ENCODE data around the gene CPNE8. TPM values are rescaled to one million over a fixed set of nuclear protein-coding genes. Genes with fewer than 3 reads are reported as not detected.

Gene CPNE8
- total RNA-seq, 2 donors from 2014 or later, result 3.5 to 5.3 TPM

DNA sequence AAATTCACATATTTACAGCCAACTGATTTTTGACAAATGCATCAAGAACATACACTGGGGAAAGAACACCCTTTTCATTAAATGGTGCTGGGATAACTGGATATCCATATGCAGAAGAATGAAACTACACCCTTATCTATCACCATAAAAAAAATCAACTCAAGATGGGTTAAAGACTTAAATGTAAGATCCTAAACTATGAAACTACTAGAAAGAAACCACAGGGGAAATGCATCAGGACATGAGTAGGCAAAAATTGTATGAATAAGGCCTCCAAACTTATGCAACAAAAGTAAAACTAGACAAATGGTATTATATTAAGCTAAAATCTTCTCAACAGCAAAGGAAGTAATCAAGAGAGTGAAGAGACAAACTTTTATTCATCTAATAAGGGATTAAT lies 242.6 kb downstream of the CPNE8 start:
- intact Hi-C loops (cut with DNase I), result no loop called here

GRCh38 chr12:38653650-38654049 lies 251.7 kb downstream of the CPNE8 start:
- no peaks in the 10 kb centered on the region for H3K9me3 ChIP-seq
- no peak for TF ChIP-seq CTCF (IDR thresholded peaks at IDR 0.05)
- TF ChIP-seq POLR2AphosphoS5 (IDR thresholded peaks at IDR 0.05), result no peak
- no peak for TF ChIP-seq POLR2A (IDR thresholded peaks at IDR 0.05)
- WGBS, result 85% methylated on average over 2 of the region's 2 CpGs
- DNase-seq (ENCODE audit: low spot score), result no peak
- no peaks in the 10 kb centered on the region for H3K4me1 ChIP-seq (replicated peaks)
- no peaks in the 10 kb centered on the region for H3K27me3 ChIP-seq (replicated peaks; ENCODE audit: insufficient read depth)
- intact Hi-C loops (cut with DNase I), result no loop called here
- no peaks in the 10 kb centered on the region for H3K36me3 ChIP-seq
- no peak overlapping the region for H3K27ac ChIP-seq
- H3K4me3 ChIP-seq, result no peak overlapping the region

More for the DNA sequence above, 242.6 kb downstream of the CPNE8 start:
- H3K4me1 ChIP-seq (replicated peaks), result no peaks in the 10 kb centered on the region
- H3K36me3 ChIP-seq, result no peaks in the 10 kb centered on the region
- no peak overlapping the region for H3K27ac ChIP-seq
- DNase-seq (ENCODE audit: low spot score), result no peak
- H3K27me3 ChIP-seq (replicated peaks; ENCODE audit: insufficient read depth), result no peaks in the 10 kb centered on the region
- no peaks in the 10 kb centered on the region for H3K9me3 ChIP-seq
- no peak overlapping the region for H3K4me3 ChIP-seq
- TF ChIP-seq CTCF (IDR thresholded peaks at IDR 0.05) (no peak), POLR2A (IDR thresholded peaks at IDR 0.05) (no peak), POLR2AphosphoS5 (IDR thresholded peaks at IDR 0.05) (no peak)

DNA sequence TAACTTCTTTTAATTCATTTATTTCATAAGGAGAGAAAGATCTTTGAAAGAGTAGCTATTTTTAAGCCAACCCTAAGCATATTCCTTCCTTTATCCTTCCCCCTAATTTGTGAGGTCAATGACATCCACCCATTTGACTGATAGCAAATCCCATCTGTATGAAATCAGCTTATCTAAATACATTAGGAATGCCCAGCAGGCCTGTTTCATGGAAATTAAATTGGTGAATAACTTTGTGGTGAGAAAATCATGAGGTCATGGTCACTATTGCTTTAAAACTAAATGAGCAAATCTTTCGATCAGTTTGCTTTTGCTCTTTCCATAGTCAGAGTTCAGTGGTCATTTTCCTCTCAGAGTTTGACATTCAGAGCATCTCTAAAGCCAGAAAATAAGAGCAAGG lies 256.6 kb downstream of the CPNE8 start:
- 92% methylated on average over 1 of the region's 1 CpG for WGBS
- DNase-seq (ENCODE audit: low spot score), result no peak
- H3K9me3 ChIP-seq, result no peaks in the 10 kb centered on the region
- intact Hi-C loops (cut with DNase I), result no loop called here
- H3K4me1 ChIP-seq (replicated peaks), result no peaks in the 10 kb centered on the region
- TF ChIP-seq CTCF (IDR thresholded peaks at IDR 0.05) (no peak), POLR2AphosphoS5 (IDR thresholded peaks at IDR 0.05) (no peak), POLR2A (IDR thresholded peaks at IDR 0.05) (no peak)
- no peaks in the 10 kb centered on the region for H3K36me3 ChIP-seq
- H3K4me3 ChIP-seq, result no peak overlapping the region
- no peaks in the 10 kb centered on the region for H3K27me3 ChIP-seq (replicated peaks; ENCODE audit: insufficient read depth)
- H3K27ac ChIP-seq, result no peak overlapping the region

GRCh38 chr12:38646146-38646545 lies 259.2 kb downstream of the CPNE8 start:
- intact Hi-C loops (cut with DNase I), result no loop called here
- no peaks in the 10 kb centered on the region for H3K4me1 ChIP-seq (replicated peaks)

More at GRCh38 chr12:38646146-38646545, 259.2 kb downstream of the CPNE8 start:
- Histone ChIP-seq H3K27me3 (replicated peaks; ENCODE audit: insufficient read depth) (no peaks in the 10 kb centered on the region), H3K36me3 (no peaks in the 10 kb centered on the region), H3K27ac (no peak overlapping the region), H3K4me3 (no peak overlapping the region), H3K9me3 (no peaks in the 10 kb centered on the region)
- DNase-seq (ENCODE audit: low spot score), result no peak
- 78% methylated on average over 4 of the region's 4 CpGs for WGBS
- no peak for TF ChIP-seq CTCF (IDR thresholded peaks at IDR 0.05)

Measured in prostate gland (tissue), 2 donors.